ENCODE results near the gene POR.

GRCh38 chr7:75985009-75985517 is 70.1 kb downstream of the POR start:
- TF ChIP-seq, protein P1, sequence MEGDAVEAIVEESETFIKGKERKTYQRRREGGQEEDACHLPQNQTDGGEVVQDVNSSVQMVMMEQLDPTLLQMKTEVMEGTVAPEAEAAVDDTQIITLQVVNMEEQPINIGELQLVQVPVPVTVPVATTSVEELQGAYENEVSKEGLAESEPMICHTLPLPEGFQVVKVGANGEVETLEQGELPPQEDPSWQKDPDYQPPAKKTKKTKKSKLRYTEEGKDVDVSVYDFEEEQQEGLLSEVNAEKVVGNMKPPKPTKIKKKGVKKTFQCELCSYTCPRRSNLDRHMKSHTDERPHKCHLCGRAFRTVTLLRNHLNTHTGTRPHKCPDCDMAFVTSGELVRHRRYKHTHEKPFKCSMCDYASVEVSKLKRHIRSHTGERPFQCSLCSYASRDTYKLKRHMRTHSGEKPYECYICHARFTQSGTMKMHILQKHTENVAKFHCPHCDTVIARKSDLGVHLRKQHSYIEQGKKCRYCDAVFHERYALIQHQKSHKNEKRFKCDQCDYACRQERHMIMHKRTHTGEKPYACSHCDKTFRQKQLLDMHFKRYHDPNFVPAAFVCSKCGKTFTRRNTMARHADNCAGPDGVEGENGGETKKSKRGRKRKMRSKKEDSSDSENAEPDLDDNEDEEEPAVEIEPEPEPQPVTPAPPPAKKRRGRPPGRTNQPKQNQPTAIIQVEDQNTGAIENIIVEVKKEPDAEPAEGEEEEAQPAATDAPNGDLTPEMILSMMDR (IDR thresholded peaks at IDR 0.05; ENCODE audit: poor library complexity, severe bottlenecking): no peak
- TF ChIP-seq, protein P2, sequence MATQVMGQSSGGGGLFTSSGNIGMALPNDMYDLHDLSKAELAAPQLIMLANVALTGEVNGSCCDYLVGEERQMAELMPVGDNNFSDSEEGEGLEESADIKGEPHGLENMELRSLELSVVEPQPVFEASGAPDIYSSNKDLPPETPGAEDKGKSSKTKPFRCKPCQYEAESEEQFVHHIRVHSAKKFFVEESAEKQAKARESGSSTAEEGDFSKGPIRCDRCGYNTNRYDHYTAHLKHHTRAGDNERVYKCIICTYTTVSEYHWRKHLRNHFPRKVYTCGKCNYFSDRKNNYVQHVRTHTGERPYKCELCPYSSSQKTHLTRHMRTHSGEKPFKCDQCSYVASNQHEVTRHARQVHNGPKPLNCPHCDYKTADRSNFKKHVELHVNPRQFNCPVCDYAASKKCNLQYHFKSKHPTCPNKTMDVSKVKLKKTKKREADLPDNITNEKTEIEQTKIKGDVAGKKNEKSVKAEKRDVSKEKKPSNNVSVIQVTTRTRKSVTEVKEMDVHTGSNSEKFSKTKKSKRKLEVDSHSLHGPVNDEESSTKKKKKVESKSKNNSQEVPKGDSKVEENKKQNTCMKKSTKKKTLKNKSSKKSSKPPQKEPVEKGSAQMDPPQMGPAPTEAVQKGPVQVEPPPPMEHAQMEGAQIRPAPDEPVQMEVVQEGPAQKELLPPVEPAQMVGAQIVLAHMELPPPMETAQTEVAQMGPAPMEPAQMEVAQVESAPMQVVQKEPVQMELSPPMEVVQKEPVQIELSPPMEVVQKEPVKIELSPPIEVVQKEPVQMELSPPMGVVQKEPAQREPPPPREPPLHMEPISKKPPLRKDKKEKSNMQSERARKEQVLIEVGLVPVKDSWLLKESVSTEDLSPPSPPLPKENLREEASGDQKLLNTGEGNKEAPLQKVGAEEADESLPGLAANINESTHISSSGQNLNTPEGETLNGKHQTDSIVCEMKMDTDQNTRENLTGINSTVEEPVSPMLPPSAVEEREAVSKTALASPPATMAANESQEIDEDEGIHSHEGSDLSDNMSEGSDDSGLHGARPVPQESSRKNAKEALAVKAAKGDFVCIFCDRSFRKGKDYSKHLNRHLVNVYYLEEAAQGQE (IDR thresholded peaks at IDR 0.05; ENCODE audit: borderline replicate concordance): no peak

Data from neural cell (in vitro differentiated cells).